Left kidney (tissue), 2 donors: ENCODE measurements around the gene SYNDIG1. TPM values are rescaled to one million over a fixed set of nuclear protein-coding genes. Genes with fewer than 3 reads are reported as not detected.

Source experiments
- DNase-seq: peaks from one replicate; pipeline ENCODE4 v3.0.0-alpha.2; 2013
- polyA plus RNA-seq: library from polyadenylated mRNA; unstranded; fragments of 120-200 nt; gene quantifications from one replicate; pipeline ENCODE4 v1.2.1, GENCODE V29; 2013; ENCODE audit not compliant: insufficient read length

SYNDIG1 gene
- polyA plus RNA-seq, 1 donor: 6.5 TPM

DNA sequence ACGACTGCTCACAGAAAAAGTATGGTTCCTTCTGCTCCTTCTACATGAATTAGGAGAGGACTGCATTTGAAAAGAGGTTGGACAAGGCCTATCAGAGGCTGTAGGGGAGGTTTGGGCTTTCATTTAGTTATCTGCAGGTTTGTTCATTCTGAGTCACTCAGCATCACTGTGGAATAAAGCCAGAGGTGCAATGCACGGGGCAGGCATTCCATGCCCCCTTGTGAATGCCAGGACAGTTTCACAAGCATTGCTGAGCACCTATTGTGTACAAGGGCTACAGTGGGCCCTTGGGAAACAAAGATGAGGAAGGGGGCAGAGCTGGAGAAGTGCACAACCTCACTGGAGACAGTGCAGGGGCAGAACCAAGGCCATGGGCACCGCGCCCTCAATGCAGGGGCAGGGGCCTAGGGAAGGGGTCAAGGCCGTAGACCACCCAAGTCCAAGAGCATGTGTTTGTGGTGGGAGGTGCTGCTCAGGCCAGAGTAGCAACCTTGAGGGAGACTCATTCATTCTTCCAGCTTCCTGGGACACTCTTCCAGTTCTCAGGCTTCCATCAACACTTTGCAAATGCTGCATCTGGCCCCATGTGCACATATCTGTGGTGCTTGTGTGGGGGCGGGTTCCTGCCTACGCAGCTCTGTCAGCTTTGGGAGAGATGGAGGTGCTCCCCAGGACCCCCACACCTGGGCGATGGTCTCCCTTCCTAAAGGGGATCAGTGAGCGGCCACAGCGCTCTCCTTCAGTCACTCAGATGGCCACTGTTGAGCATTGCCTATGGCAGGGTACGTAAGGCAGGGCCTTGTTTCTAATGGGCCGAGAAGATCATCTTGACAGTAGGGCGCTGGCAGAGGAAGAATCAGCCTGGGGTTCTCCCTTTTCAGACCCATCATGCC, 204.5 kb downstream of the SYNDIG1 start:
- no peak for DNase-seq

DNA sequence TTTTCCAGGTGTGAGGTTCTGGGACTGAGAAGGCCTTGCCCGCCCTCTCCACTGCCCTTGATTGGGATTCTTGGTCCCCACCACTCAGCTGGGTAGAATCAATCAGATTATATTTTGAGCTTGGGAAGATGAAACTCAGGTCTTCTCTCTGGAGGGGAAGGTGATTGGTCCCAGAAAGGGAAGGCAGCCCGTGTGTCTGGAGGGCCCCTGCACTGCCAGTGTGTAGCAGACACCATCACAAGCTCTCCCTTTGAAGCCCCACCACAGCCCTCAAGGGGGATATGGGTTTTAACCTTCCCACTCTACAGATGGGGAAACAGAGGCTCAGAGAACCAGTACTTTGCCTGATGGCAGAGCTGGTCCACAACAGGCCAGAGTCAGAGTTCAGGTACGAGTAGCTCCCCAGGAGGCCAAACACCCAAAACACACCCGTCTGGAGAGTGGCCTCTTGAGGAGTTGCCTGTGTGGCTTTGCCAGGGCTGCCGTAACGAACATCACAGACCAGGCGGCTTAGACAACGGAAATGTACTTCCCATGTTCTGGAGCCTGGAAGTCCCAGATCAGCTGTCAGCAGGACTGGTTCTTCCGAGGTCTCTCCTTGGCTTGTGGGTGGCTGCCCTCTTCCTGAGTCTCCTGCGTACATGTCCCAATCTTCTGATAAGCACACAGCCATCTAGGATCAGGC, 205.6 kb downstream of the SYNDIG1 start:
- no peak for DNase-seq

DNA sequence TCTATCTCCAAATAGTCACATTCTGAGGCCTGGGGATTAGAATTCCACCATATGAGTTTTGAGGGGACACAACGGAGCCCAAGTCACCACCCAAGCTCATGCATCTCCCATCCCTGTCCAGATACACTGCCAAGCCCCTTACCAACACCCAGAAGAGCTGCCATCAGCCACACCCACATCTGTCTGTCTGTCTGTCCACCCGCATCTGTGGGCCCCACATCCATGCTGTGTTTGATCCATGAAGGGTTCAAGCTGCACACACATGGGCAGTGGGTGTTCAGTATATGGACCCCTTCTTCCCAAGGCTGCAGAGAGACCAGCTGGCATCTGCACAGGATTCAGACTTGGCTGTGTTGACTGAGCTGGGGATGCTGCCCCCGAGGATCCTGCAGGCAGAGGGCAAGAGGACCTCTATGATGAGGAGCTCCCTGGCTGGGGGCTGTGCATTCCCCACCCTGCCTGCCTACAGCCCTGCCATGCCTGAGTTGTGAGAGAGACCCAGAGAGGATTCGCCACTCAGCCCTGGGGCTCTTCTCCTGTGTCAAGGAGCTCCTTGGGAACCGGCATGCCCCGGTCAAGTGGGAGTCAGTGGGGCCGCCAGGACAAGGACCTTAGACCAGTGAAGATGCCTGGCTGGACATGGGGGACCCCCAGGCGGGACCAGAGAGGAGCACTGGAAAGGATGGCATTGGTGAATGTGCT, 206.4 kb downstream of the SYNDIG1 start:
- no peak for DNase-seq

DNA sequence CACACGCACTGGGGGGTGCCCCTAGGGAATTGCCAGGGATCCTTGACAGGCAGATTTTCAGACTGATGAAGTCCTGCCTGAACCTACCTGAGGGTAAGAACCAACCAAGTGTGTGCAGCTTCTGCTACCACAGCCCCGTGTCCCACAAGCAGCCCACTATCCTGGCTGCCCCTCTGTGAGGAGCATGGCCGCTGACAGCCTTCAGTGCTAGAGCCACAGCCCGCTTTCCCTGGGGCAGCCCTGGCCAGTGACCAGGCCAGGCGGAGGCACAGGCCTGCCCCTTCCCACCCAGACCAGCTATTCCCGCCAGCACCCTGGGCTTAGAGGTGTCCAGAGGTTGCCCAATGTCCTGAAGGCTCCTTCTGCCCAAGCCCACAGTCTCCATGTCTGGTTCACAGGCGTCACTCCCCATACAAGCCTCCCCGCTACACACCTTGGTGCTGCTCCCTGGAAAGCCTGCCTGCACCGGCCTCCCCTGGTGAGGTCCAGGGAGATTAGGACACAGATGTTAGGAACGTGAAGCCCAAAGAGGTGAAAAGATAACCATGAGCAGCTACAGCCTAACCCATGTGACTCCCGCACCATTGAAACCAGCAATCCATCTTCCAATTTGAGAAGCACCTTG, 207.0 kb downstream of the SYNDIG1 start:
- no peak for DNase-seq

DNA sequence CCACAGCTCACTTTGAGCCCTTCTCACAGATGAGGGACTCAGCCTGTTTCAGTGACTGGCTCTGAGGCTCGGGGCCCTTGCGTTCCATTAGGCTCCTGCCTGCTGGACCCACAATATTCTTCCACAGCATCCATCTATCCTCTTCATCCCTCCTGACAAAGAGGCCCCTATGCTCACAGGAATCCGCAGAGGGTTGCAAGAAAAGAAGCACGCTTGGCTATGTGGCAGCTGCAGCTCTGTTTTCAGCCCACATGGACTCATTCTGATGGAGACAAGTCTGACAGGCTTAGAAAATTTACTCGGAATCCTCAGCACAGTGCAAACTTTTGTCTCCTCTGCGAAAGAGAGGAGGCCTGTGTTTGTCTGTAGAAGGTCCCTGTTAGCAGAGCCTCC, 207.5 kb downstream of the SYNDIG1 start:
- no peak for DNase-seq

GRCh38 chr20:24677626-24678315, 208.3 kb downstream of the SYNDIG1 start:
- no peak for DNase-seq

DNA sequence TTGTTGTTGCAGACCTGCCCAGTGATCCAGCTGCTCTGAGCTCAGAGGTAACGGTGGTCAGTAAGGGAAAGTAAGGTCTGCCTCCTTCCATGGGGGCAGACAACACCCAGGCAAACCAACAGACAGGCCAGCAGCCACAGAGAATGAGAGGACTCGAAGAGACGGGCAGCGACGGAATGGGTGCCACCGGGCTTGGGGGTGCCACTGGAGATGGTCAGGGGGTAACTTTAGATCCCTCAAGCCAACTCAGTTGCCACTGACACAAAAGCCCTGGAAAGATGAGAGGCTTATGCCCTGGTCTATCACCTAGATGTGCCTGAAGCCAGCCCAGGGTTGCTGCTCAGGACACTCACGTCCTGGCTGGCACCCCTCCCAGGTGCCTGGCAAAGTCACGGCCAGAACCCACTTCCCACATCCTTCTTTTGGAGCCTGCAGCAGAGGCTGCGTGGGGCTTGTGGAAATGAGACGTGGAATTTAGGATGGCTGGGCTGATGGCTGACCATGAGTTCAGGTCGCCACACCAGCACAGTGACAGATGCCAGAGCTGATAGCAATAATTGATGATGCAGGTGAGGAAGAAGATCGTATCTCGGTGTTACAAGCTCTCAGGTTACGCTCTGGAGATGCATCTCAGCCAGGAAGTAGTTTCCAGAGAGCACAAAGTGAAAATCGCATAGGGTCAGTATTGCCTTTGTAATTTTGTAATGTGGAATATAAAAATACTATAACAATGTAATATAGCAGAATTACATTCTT, 209.1 kb downstream of the SYNDIG1 start:
- no peak for DNase-seq

- no peak for DNase-seq
Measured at GRCh38 chr20:24679448-24680047, 210.1 kb downstream of the SYNDIG1 start.

DNA sequence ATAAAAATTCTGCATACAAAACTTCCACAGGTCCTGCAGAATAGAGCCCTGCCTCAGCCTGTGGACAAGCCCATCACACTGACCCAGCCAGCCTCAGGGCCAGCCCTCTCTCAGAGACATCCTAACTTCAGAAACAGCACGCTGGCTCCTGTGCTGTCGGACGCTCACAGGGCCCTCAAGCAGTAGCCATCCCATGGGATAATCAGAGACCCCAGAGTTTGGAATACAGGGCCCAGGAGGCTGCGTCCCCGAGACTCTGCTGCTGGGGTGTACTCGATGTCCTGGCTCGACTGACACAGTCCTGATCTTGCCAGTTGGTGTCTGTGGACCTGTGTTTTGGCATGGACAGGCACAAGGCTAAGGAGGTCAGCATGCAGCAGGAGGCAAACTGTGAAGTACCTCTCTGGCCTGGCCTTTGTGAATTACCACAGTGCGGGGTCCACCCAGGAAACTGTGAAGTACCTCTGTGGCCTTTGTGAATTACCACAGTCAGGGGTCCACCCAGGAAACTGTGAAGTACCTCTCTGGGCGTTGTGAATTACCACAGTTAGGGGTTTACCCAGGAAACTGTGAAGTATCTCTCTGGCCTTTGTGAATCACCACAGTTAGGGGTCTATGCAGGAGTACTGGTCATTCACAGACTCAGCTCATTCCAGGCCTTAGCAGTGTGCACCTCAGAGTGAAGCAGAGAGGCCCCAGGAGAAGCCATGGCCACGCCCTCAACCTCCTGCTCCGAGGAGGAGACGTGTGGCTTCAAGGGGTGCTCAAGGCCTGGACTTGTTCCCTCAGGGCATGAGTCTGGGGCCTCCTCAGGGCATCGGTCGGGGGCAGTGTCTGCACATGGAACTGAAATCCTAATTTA, 212.4 kb downstream of the SYNDIG1 start:
- DNase-seq: no peak

DNA sequence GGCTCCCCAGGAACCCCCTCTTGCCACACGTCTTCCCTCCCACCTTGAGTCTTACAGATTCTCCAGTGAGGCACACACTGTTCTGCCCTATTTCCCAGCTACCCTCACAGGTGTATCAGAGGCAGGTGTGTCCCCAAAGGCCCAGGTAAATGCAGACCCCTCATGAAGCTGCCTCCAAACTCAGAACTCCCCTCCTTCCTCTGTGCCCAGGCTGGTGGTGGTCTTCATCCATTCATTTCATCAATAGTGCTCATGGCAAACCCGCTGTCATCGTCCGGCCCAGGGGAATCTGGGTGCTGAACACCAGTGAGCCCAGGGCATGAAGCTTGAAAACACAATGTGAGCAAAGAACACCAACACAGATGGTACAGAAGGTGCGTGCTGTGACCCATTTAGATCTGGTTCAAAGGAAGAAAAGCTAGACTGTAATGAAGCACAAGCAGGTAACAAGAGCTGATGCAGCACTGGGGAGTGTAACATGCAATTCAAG, 213.1 kb downstream of the SYNDIG1 start:
- no peak for DNase-seq

- no peak for DNase-seq
Measured at GRCh38 chr20:24683676-24684075, 214.2 kb downstream of the SYNDIG1 start.

- DNase-seq: no peak
Measured at GRCh38 chr20:24684421-24684871, 215.0 kb downstream of the SYNDIG1 start.

GRCh38 chr20:24684956-24685691, 215.7 kb downstream of the SYNDIG1 start:
- DNase-seq: no peak

DNA sequence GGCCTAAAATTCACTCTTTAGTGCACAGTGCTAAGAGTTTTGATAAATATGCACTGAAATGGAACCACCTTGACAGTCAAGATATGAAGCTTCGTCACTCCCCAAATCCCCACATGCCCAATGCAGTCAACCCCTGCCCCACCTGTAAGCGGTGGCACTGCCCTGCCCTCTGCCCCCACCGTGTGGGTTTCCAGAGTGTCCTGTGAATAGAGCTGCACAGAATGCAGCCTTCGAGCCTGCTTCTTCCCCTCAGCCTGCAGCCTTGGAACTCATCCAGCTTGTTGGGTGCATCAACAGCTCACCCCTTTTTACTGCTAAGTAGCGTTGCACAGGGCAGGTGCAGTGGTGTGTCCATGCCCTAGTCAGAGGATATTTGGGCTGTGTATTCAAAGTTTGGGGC, 216.3 kb downstream of the SYNDIG1 start:
- DNase-seq: no peak

DNA sequence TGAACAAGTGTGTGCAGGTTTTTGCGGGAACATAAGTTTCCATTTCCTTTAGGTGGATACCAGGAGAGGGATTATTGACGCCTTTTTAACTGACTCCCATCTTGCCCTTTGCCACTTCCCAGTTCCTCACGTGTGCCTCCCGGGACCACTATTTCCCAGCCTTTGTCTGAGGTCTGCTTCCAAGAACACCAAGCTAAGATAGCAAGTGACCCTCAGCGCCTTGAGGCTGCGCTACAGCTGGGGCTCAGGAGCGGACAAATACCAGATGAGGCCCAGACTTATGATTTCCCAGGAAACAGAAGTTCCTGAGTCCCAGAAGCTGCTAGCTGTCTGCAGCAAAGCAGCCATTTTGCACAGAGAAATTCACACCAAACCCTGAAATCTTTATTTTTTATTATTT, 216.7 kb downstream of the SYNDIG1 start:
- no peak for DNase-seq

GRCh38 chr20:24690408-24690807, 221.0 kb downstream of the SYNDIG1 start:
- no peak for DNase-seq

DNA sequence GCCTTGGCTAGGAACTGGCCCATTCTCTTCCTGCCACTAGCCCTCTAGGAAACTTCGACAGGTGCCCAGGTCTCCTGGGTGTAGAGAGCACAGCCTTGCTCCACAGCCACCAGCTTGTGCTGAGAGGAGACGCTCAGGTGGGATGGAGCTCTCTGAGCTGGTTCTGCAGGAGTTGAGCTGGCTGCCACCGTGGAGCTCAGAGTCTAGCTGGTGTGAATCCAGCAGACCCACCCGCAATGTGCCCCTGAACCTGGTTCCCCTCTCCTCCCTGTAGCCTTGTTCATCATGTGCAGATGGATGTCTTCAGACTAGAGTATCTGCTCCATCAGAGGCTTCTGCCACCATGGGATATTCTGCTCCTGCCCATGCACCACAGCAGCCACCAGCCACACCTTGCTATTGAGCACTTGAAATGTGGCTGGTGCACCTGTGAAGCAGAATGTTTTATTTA, 222.5 kb downstream of the SYNDIG1 start:
- no peak for DNase-seq

GRCh38 chr20:24692446-24693200, 223.2 kb downstream of the SYNDIG1 start:
- DNase-seq: no peak
